ENCODE results near the gene KCNQ5.

- TF ChIP-seq CTCF (optimal IDR thresholded peaks at IDR 0.05 in 1 of 3, IDR thresholded peaks at IDR 0.05 in 1 of 3, conservative IDR thresholded peaks at IDR 0.05 in 1 of 3; ENCODE audit: extremely low read depth in 1 of 3, insufficient read depth in 2 of 3, low read length in 3 of 3) = no peak
- TF ChIP-seq EZH2 (IDR thresholded peaks at IDR 0.05; ENCODE audit: low read length) = no peak
These were observed 162.2 kb downstream of the KCNQ5 start for GRCh38 chr6:72784071-72784470.

Measured in keratinocyte (primary cell).